ENCODE data around the gene RASGRF1.

The RASGRF1 gene

GRCh38 chr15:79046691-79047404, 43.7 kb downstream of the RASGRF1 start:
- no peak for TF ChIP-seq ZBTB20 (tag by site-specific recombination; IDR thresholded peaks at IDR 0.05)
- TF ChIP-seq ZNF747 (tag by site-specific recombination; IDR thresholded peaks at IDR 0.05) = no peak
- no peak for TF ChIP-seq ZNF660 (tag by site-specific recombination; IDR thresholded peaks at IDR 0.05)
- TF ChIP-seq ZNF521 (tag by site-specific recombination; IDR thresholded peaks at IDR 0.05) = no peak
- no peak for TF ChIP-seq ZNF140 (tag by site-specific recombination; IDR thresholded peaks at IDR 0.05)
- no peak for TF ChIP-seq ZNF324 (tag by site-specific recombination; IDR thresholded peaks at IDR 0.05)
- no peak for TF ChIP-seq ZNF354C (tag by site-specific recombination; IDR thresholded peaks at IDR 0.05; ENCODE audit: borderline replicate concordance, low read depth)
- TF ChIP-seq OSR2 (tag by site-specific recombination; IDR thresholded peaks at IDR 0.05) = no peak
- no peak for TF ChIP-seq BCL11B (tag by site-specific recombination; IDR thresholded peaks at IDR 0.05; ENCODE audit: low read depth)
- no peak for TF ChIP-seq ZNF645 (tag by site-specific recombination; IDR thresholded peaks at IDR 0.05)
- no peak for TF ChIP-seq ZNF211 (tag by site-specific recombination; IDR thresholded peaks at IDR 0.05; ENCODE audit: low read depth)
- ChIA-PET CTCF (interaction anchor here (0.5 to 2.9 kb wide), 3 partner anchors 19 to 138 kb away, joined by 4 to 14 read pairs (median 7); no protein-coding TSS in a partner anchor), POLR2A (no interaction called here)
- H3K9me3 ChIP-seq (ENCODE audit: control insufficient read depth, insufficient read depth, low read depth, low read length) = no peaks in the 10 kb centered on the region
- H3K4me1 ChIP-seq (ENCODE audit: control insufficient read depth, insufficient read depth, low read length) = no peaks in the 10 kb centered on the region
- no peak overlapping the region for H3K4me3 ChIP-seq (ENCODE audit: low read depth, low read length)
- no peak overlapping the region for H3K27ac ChIP-seq (ENCODE audit: extremely low read depth, low read depth, low read length)
- no peaks in the 10 kb centered on the region for H3K36me3 ChIP-seq (ENCODE audit: control insufficient read depth in 2 of 2, insufficient read depth in 1 of 2, low read length in 2 of 2)

- POLR2A ChIA-PET = no interaction called here
Observed at GRCh38 chr15:79045041-79045440, 45.5 kb downstream of the RASGRF1 start.

More at GRCh38 chr15:79045041-79045440, 45.5 kb downstream of the RASGRF1 start:
- Histone ChIP-seq H3K4me1 (ENCODE audit: control insufficient read depth, insufficient read depth, low read length) (no peaks in the 10 kb centered on the region), H3K27ac (ENCODE audit: extremely low read depth, low read depth, low read length) (no peak overlapping the region), H3K9me3 (ENCODE audit: control insufficient read depth, insufficient read depth, low read depth, low read length) (no peaks in the 10 kb centered on the region), H3K36me3 (ENCODE audit: control insufficient read depth in 2 of 2, insufficient read depth in 1 of 2, low read length in 2 of 2) (no peaks in the 10 kb centered on the region), H3K4me3 (ENCODE audit: low read depth, low read length) (no peak overlapping the region)
- no peak for TF ChIP-seq ZNF510 (tag by site-specific recombination; IDR thresholded peaks at IDR 0.05; ENCODE audit: insufficient replicate concordance)
- TF ChIP-seq ZNF843 (tag by site-specific recombination; IDR thresholded peaks at IDR 0.05) = no peak
- no peak for TF ChIP-seq MYNN (tag by site-specific recombination; IDR thresholded peaks at IDR 0.05; ENCODE audit: borderline replicate concordance)
- TF ChIP-seq ZNF449 (tag by site-specific recombination; IDR thresholded peaks at IDR 0.05) = no peak
- TF ChIP-seq ZNF292 (tag by site-specific recombination; IDR thresholded peaks at IDR 0.05; ENCODE audit: borderline replicate concordance, low read depth) = no peak
- no peak for TF ChIP-seq BCL6B (tag by site-specific recombination; IDR thresholded peaks at IDR 0.05)
- no peak for TF ChIP-seq ZNF16 (tag by site-specific recombination; IDR thresholded peaks at IDR 0.05; ENCODE audit: low read depth)
- TF ChIP-seq ZNF768 (tag by site-specific recombination; IDR thresholded peaks at IDR 0.05) = no peak
- no peak for TF ChIP-seq HOXC10 (CRISPR knock-in tag; IDR thresholded peaks at IDR 0.05)
- no peak for TF ChIP-seq KLF8 (tag by site-specific recombination; IDR thresholded peaks at IDR 0.05)
- CTCF ChIA-PET = interaction anchor here (0.6 to 2.3 kb wide), 3 partner anchors 17 to 139 kb away, joined by 3 to 12 read pairs (median 4); no protein-coding TSS in a partner anchor

Measured in HEK293 (cell line).